ENCODE results near the gene CD33.
A peak's percentile ranks its signal among the peaks of the same experiment; 100 is the strongest.

Gene CD33

GRCh38 chr19:51226067-51226466, 1.2 kb downstream of the CD33 start:
- H3K27ac Mint-ChIP-seq: peak overlapping the region; percentile 71
- peak overlapping the region; percentile 79 for H3K4me3 Mint-ChIP-seq
- no peak for DNase-seq (ENCODE audit: low spot score)
- H3K36me3 Mint-ChIP-seq (ENCODE audit: low read depth): peaks cover 4% of the 10 kb centered on the region
- H3K9me3 Mint-ChIP-seq: no peaks in the 10 kb centered on the region
- peaks cover 40% of the 10 kb centered on the region for H3K4me1 Mint-ChIP-seq (ENCODE audit: low read depth)
- peaks cover 33% of the 10 kb centered on the region for H3K27me3 Mint-ChIP-seq (ENCODE audit: low read depth)

GRCh38 chr19:51227326-51227725, 2.4 kb downstream of the CD33 start:
- H3K9me3 Mint-ChIP-seq: no peaks in the 10 kb centered on the region
- H3K27me3 Mint-ChIP-seq (ENCODE audit: low read depth): peaks cover 34% of the 10 kb centered on the region
- peaks cover 40% of the 10 kb centered on the region for H3K4me1 Mint-ChIP-seq (ENCODE audit: low read depth)
- H3K27ac Mint-ChIP-seq: peak overlapping the region; percentile 1
- H3K4me3 Mint-ChIP-seq: peak overlapping the region; percentile 16
- peaks cover 6% of the 10 kb centered on the region for H3K36me3 Mint-ChIP-seq (ENCODE audit: low read depth)
- no peak for DNase-seq (ENCODE audit: low spot score)

- H3K27me3 Mint-ChIP-seq (ENCODE audit: low read depth): peaks cover 38% of the 10 kb centered on the region
- no peak overlapping the region for H3K27ac Mint-ChIP-seq
- peaks cover 40% of the 10 kb centered on the region for H3K4me1 Mint-ChIP-seq (ENCODE audit: low read depth)
- peaks cover 10% of the 10 kb centered on the region for H3K36me3 Mint-ChIP-seq (ENCODE audit: low read depth)
- no peak for DNase-seq (ENCODE audit: low spot score)
- H3K9me3 Mint-ChIP-seq: no peaks in the 10 kb centered on the region
- peak overlapping the region; percentile 16 for H3K4me3 Mint-ChIP-seq
Measured at GRCh38 chr19:51227966-51228365, 3.1 kb downstream of the CD33 start.

- no peaks in the 10 kb centered on the region for H3K9me3 Mint-ChIP-seq
- DNase-seq (ENCODE audit: low spot score): no peak
- peaks cover 7% of the 10 kb centered on the region for H3K27me3 Mint-ChIP-seq (ENCODE audit: low read depth)
- peaks cover 8% of the 10 kb centered on the region for H3K36me3 Mint-ChIP-seq (ENCODE audit: low read depth)
- peaks cover 19% of the 10 kb centered on the region for H3K4me1 Mint-ChIP-seq (ENCODE audit: low read depth)
- no peak overlapping the region for H3K4me3 Mint-ChIP-seq
- no peak overlapping the region for H3K27ac Mint-ChIP-seq
Measured at GRCh38 chr19:51240866-51241265, 16.0 kb downstream of the CD33 start.

- peaks cover 34% of the 10 kb centered on the region for H3K4me1 Mint-ChIP-seq (ENCODE audit: low read depth)
- no peaks in the 10 kb centered on the region for H3K9me3 Mint-ChIP-seq
- H3K27me3 Mint-ChIP-seq (ENCODE audit: low read depth): peaks cover 7% of the 10 kb centered on the region
- DNase-seq (ENCODE audit: low spot score): no peak
- no peak overlapping the region for H3K4me3 Mint-ChIP-seq
- H3K27ac Mint-ChIP-seq: no peak overlapping the region
- H3K36me3 Mint-ChIP-seq (ENCODE audit: low read depth): peaks cover 8% of the 10 kb centered on the region
Measured at GRCh38 chr19:51242881-51243630, 18.2 kb downstream of the CD33 start.

GRCh38 chr19:51246164-51246552, 21.3 kb downstream of the CD33 start:
- Mint-ChIP-seq H3K4me1 (ENCODE audit: low read depth) (peaks cover 50% of the 10 kb centered on the region), H3K27me3 (ENCODE audit: low read depth) (peaks cover 2% of the 10 kb centered on the region), H3K9me3 (no peaks in the 10 kb centered on the region), H3K36me3 (ENCODE audit: low read depth) (peaks cover 11% of the 10 kb centered on the region), H3K4me3 (peak overlapping the region; percentile 57), H3K27ac (peak overlapping the region; percentile 67)
- DNase-seq (ENCODE audit: low spot score): no peak

GRCh38 chr19:51247972-51248590, 23.2 kb downstream of the CD33 start:
- H3K4me3 Mint-ChIP-seq: no peak overlapping the region
- H3K4me1 Mint-ChIP-seq (ENCODE audit: low read depth): peaks cover 53% of the 10 kb centered on the region
- no peak for DNase-seq (ENCODE audit: low spot score)
- H3K27ac Mint-ChIP-seq: no peak overlapping the region
- peaks cover 4% of the 10 kb centered on the region for H3K9me3 Mint-ChIP-seq
- H3K27me3 Mint-ChIP-seq (ENCODE audit: low read depth): no peaks in the 10 kb centered on the region
- peaks cover 14% of the 10 kb centered on the region for H3K36me3 Mint-ChIP-seq (ENCODE audit: low read depth)

GRCh38 chr19:51250786-51251467, 26.0 kb downstream of the CD33 start, which contains the start of gene SIGLECL1:
SIGLECL1 (plus strand) TSS chr19:51251080; CDS start chr19:51264073, 12,993 bp downstream.
- no peak within 1 kb of the TSS for H3K4me3 Mint-ChIP-seq
- H3K4me1 Mint-ChIP-seq (ENCODE audit: low read depth): peaks cover 64% of the 10 kb centered on the region
- H3K9me3 Mint-ChIP-seq: peaks cover 4% of the 10 kb centered on the region
- DNase-seq (ENCODE audit: low spot score): no peak
- H3K36me3 Mint-ChIP-seq (ENCODE audit: low read depth): peaks cover 10% of the 10 kb centered on the region
- peak within 1 kb of the TSS; percentile 64 for H3K27ac Mint-ChIP-seq
- H3K27me3 Mint-ChIP-seq (ENCODE audit: low read depth): no peaks in the 10 kb centered on the region

GRCh38 chr19:51251468-51251820, 26.6 kb downstream of the CD33 start:
- no peaks in the 10 kb centered on the region for H3K27me3 Mint-ChIP-seq (ENCODE audit: low read depth)
- peaks cover 64% of the 10 kb centered on the region for H3K4me1 Mint-ChIP-seq (ENCODE audit: low read depth)
- peaks cover 10% of the 10 kb centered on the region for H3K36me3 Mint-ChIP-seq (ENCODE audit: low read depth)
- H3K27ac Mint-ChIP-seq: no peak overlapping the region
- no peak for DNase-seq (ENCODE audit: low spot score)
- no peak overlapping the region for H3K4me3 Mint-ChIP-seq
- H3K9me3 Mint-ChIP-seq: peaks cover 4% of the 10 kb centered on the region

GRCh38 chr19:51252306-51253079, 27.6 kb downstream of the CD33 start:
- peaks cover 10% of the 10 kb centered on the region for H3K36me3 Mint-ChIP-seq (ENCODE audit: low read depth)
- no peaks in the 10 kb centered on the region for H3K27me3 Mint-ChIP-seq (ENCODE audit: low read depth)
- peaks cover 4% of the 10 kb centered on the region for H3K9me3 Mint-ChIP-seq
- H3K27ac Mint-ChIP-seq: peak overlapping the region; percentile 81
- DNase-seq (ENCODE audit: low spot score): no peak
- peak overlapping the region; percentile 61 for H3K4me3 Mint-ChIP-seq
- H3K4me1 Mint-ChIP-seq (ENCODE audit: low read depth): peaks cover 61% of the 10 kb centered on the region

- Mint-ChIP-seq H3K27me3 (ENCODE audit: low read depth) (no peaks in the 10 kb centered on the region), H3K27ac (peak overlapping the region; percentile 81), H3K4me1 (ENCODE audit: low read depth) (peaks cover 66% of the 10 kb centered on the region), H3K9me3 (peaks cover 4% of the 10 kb centered on the region), H3K4me3 (peak overlapping the region; percentile 61), H3K36me3 (ENCODE audit: low read depth) (peaks cover 8% of the 10 kb centered on the region)
- no peak for DNase-seq (ENCODE audit: low spot score)
Measured at GRCh38 chr19:51253088-51253806, 28.4 kb downstream of the CD33 start.

- Mint-ChIP-seq H3K27ac (peak overlapping the region; percentile 92), H3K4me1 (ENCODE audit: low read depth) (peaks cover 65% of the 10 kb centered on the region), H3K4me3 (peak overlapping the region; percentile 67), H3K36me3 (ENCODE audit: low read depth) (peaks cover 5% of the 10 kb centered on the region), H3K9me3 (peaks cover 4% of the 10 kb centered on the region), H3K27me3 (ENCODE audit: low read depth) (peaks cover 8% of the 10 kb centered on the region)
- peak; percentile 58 for DNase-seq (ENCODE audit: low spot score)
Measured at GRCh38 chr19:51256155-51256625, 31.3 kb downstream of the CD33 start.

GRCh38 chr19:51257471-51257870, 32.6 kb downstream of the CD33 start:
- H3K27ac Mint-ChIP-seq: peak overlapping the region; percentile 62
- H3K4me1 Mint-ChIP-seq (ENCODE audit: low read depth): peaks cover 58% of the 10 kb centered on the region
- peak overlapping the region; percentile 54 for H3K4me3 Mint-ChIP-seq
- peaks cover 1% of the 10 kb centered on the region for H3K36me3 Mint-ChIP-seq (ENCODE audit: low read depth)
- no peaks in the 10 kb centered on the region for H3K9me3 Mint-ChIP-seq
- no peak for DNase-seq (ENCODE audit: low spot score)
- H3K27me3 Mint-ChIP-seq (ENCODE audit: low read depth): peaks cover 18% of the 10 kb centered on the region

Data from T-helper 2 cell treated with Interferon-gamma antibody and Interleukin-4, amounts not matched to agents 5 μg/mL and 100 μg/mL, for 36 hours (primary cell).